ENCODE data around the gene SECTM1. TPM values are rescaled to one million over a fixed set of nuclear protein-coding genes. Genes with fewer than 3 reads are reported as not detected.

SECTM1 gene
- total and polyA plus RNA-seq, 2 experiments from 2014 or later: 9.7 to 15.0 TPM

GRCh38 chr17:82316651-82317393, 16.7 kb downstream of the SECTM1 start:
- no peak overlapping the region for H3K27ac ChIP-seq
- H3K4me2 ChIP-seq: no peak overlapping the region
- no peaks in the 10 kb centered on the region for H3K9me2 ChIP-seq (replicated peaks; ENCODE audit: insufficient read depth)
- H3K27me3 ChIP-seq: no peaks in the 10 kb centered on the region
- no peak for DNase-seq (ENCODE audit: low spot score)
- H3K4me3 ChIP-seq: no peak overlapping the region
- no peaks in the 10 kb centered on the region for H4K20me1 ChIP-seq (ENCODE audit: insufficient read depth, poor library complexity, severe bottlenecking)
- H3K36me3 ChIP-seq (replicated peaks; ENCODE audit: insufficient read depth, low read depth): no peaks in the 10 kb centered on the region
- TF ChIP-seq CTCF (IDR thresholded peaks at IDR 0.05; ENCODE audit: poor library complexity) (no peak), EZH2 (IDR thresholded peaks at IDR 0.05; ENCODE audit: borderline replicate concordance) (no peak), EZH2phosphoT487 (IDR thresholded peaks at IDR 0.05; ENCODE audit: low read depth, severe bottlenecking, unreplicated experiment) (no peak)
- no peak overlapping the region for H2AFZ ChIP-seq
- H3K4me1 ChIP-seq (ENCODE audit: insufficient read depth): peaks cover 3% of the 10 kb centered on the region
- 90% methylated on average over 25 of the region's 29 CpGs for WGBS (ENCODE audit: low lambda C conversion rate, missing lambda C conversion rate)
- H3K9me3 ChIP-seq (ENCODE audit: low read depth): no peaks in the 10 kb centered on the region
- no peaks in the 10 kb centered on the region for H3K79me2 ChIP-seq

- Histone ChIP-seq H2AFZ (no peak overlapping the region), H3K36me3 (replicated peaks; ENCODE audit: insufficient read depth, low read depth) (no peaks in the 10 kb centered on the region), H3K79me2 (no peaks in the 10 kb centered on the region), H3K4me1 (ENCODE audit: insufficient read depth) (peaks cover 3% of the 10 kb centered on the region), H4K20me1 (ENCODE audit: insufficient read depth, poor library complexity, severe bottlenecking) (no peaks in the 10 kb centered on the region), H3K9me3 (ENCODE audit: low read depth) (no peaks in the 10 kb centered on the region), H3K4me3 (no peak overlapping the region), H3K27me3 (no peaks in the 10 kb centered on the region), H3K9me2 (replicated peaks; ENCODE audit: insufficient read depth) (no peaks in the 10 kb centered on the region), H3K27ac (no peak overlapping the region), H3K4me2 (no peak overlapping the region)
- no peak for DNase-seq (ENCODE audit: low spot score)
- TF ChIP-seq EZH2 (IDR thresholded peaks at IDR 0.05; ENCODE audit: borderline replicate concordance) (no peak), EZH2phosphoT487 (IDR thresholded peaks at IDR 0.05; ENCODE audit: low read depth, severe bottlenecking, unreplicated experiment) (no peak), CTCF (IDR thresholded peaks at IDR 0.05; ENCODE audit: poor library complexity) (no peak)
- 66% methylated on average over 29 of the region's 36 CpGs for WGBS (ENCODE audit: low lambda C conversion rate, missing lambda C conversion rate)
Observed at GRCh38 chr17:82315703-82316358, 17.7 kb downstream of the SECTM1 start.

GRCh38 chr17:82314727-82315605, 18.6 kb downstream of the SECTM1 start:
- H2AFZ ChIP-seq: no peak overlapping the region
- H3K4me1 ChIP-seq (ENCODE audit: insufficient read depth): peaks cover 8% of the 10 kb centered on the region
- no peaks in the 10 kb centered on the region for H3K27me3 ChIP-seq
- no peak overlapping the region for H3K4me2 ChIP-seq
- H3K27ac ChIP-seq: no peak overlapping the region
- H3K79me2 ChIP-seq: no peaks in the 10 kb centered on the region
- no peak overlapping the region for H3K4me3 ChIP-seq
- TF ChIP-seq EZH2 (IDR thresholded peaks at IDR 0.05; ENCODE audit: borderline replicate concordance) (no peak), CTCF (IDR thresholded peaks at IDR 0.05; ENCODE audit: poor library complexity) (no peak), EZH2phosphoT487 (IDR thresholded peaks at IDR 0.05; ENCODE audit: low read depth, severe bottlenecking, unreplicated experiment) (no peak)
- no peaks in the 10 kb centered on the region for H4K20me1 ChIP-seq (ENCODE audit: insufficient read depth, poor library complexity, severe bottlenecking)
- WGBS (ENCODE audit: low lambda C conversion rate, missing lambda C conversion rate): 83% methylated on average over 18 of the region's 32 CpGs
- H3K9me2 ChIP-seq (replicated peaks; ENCODE audit: insufficient read depth): no peaks in the 10 kb centered on the region
- no peak for DNase-seq (ENCODE audit: low spot score)
- no peaks in the 10 kb centered on the region for H3K36me3 ChIP-seq (replicated peaks; ENCODE audit: insufficient read depth, low read depth)
- no peaks in the 10 kb centered on the region for H3K9me3 ChIP-seq (ENCODE audit: low read depth)

All from hepatocyte (in vitro differentiated cells).